GM12872 (cell line): ENCODE results near the gene CUEDC1.

Experiments used
- CTCF ChIP-seq: IDR thresholded peaks from 3 replicates; pipeline ENCODE4 v1.5.1; 2011; ENCODE audit warnings: low read depth, mild to moderate bottlenecking, low read length, moderate library complexity; ENCODE audit not compliant: insufficient read depth

CUEDC1 gene

GRCh38 chr17:57939797-57940196, 15.4 kb downstream of the CUEDC1 start:
- TF ChIP-seq CTCF, result no peak

GRCh38 chr17:57938061-57938502, 17.1 kb downstream of the CUEDC1 start:
- no peak for TF ChIP-seq CTCF

- TF ChIP-seq CTCF, result no peak
Observed at GRCh38 chr17:57937492-57937891, 17.7 kb downstream of the CUEDC1 start.

- TF ChIP-seq CTCF, result no peak
Observed at GRCh38 chr17:57935833-57936807, 19.1 kb downstream of the CUEDC1 start.

GRCh38 chr17:57931488-57932137, 23.6 kb downstream of the CUEDC1 start:
- no peak for TF ChIP-seq CTCF

GRCh38 chr17:57930239-57930638, 25.0 kb downstream of the CUEDC1 start:
- no peak for TF ChIP-seq CTCF

GRCh38 chr17:57929386-57929785, 25.8 kb downstream of the CUEDC1 start:
- no peak for TF ChIP-seq CTCF
